ENCODE results near the gene KDELR3.

The KDELR3 gene

DNA sequence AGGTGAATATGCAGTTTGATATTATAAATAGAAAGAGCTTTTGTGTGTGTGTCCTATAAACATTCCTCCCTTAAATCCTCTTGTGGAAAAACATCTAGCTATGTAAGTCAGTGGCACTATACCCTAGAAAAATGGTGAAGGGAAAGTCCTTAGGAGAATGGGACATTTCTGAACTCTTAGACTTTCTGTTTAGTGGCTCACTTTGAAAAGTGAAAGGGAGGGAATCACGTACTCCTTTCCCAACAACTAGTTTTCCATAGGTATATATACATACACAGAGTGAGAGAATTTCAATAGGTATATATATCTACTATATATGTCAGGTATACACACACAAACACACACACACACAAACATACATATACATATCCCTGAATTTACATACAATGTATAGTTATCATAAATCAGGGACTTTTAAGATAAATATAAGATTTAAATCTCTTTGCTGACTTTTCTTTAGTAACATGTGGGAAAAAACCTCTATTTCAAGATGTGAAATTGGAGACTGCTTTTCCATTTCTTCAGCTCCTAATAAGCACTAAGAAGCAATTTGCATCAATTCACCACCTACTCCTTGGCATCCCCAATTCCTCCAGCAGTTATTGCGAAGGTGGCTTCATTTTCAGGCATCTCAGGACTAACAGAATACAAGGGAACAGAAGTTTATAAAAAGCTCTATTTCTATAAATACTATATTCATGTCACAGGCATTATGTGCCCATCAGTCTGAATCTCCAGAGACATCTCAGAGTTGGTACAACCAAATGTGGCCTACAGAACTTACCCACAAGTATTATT lies 51.8 kb downstream of the KDELR3 start:
- no peak for DNase-seq (ENCODE audit: low spot score)

- DNase-seq (ENCODE audit: low spot score) = no peak
These were observed 55.1 kb downstream of the KDELR3 start for GRCh38 chr22:38523029-38523428.

GRCh38 chr22:38523479-38523878 lies 55.6 kb downstream of the KDELR3 start:
- DNase-seq (ENCODE audit: low spot score) = no peak

DNA sequence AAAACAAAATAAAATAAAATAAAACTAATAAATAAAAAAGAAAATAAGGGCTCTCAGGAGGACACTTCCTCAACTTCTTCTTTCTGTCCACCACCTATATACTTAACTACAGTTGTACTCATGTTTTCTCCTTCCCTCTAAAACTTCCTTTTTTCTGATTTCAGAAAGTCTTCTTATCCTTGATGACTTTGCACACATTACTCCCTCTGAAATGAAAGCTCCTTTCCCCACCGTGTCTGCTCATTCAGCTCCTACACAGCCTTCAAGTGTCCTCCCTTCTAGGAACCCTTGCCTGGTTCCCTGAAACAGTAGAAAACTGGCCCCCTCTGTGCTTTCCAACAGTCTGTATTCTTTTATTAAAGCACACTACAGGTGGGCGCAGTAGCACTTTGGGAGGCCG lies 56.5 kb downstream of the KDELR3 start:
- no peak for DNase-seq (ENCODE audit: low spot score)

GRCh38 chr22:38531251-38531938 lies 63.5 kb downstream of the KDELR3 start:
- DNase-seq (ENCODE audit: low spot score) = no peak
